ENCODE data around the gene BAK1. TPM values are rescaled to one million over a fixed set of nuclear protein-coding genes. Genes with fewer than 3 reads are reported as not detected.

The BAK1 gene
- total RNA-seq, 1 donor from 2014 or later: 23.9 TPM

DNA sequence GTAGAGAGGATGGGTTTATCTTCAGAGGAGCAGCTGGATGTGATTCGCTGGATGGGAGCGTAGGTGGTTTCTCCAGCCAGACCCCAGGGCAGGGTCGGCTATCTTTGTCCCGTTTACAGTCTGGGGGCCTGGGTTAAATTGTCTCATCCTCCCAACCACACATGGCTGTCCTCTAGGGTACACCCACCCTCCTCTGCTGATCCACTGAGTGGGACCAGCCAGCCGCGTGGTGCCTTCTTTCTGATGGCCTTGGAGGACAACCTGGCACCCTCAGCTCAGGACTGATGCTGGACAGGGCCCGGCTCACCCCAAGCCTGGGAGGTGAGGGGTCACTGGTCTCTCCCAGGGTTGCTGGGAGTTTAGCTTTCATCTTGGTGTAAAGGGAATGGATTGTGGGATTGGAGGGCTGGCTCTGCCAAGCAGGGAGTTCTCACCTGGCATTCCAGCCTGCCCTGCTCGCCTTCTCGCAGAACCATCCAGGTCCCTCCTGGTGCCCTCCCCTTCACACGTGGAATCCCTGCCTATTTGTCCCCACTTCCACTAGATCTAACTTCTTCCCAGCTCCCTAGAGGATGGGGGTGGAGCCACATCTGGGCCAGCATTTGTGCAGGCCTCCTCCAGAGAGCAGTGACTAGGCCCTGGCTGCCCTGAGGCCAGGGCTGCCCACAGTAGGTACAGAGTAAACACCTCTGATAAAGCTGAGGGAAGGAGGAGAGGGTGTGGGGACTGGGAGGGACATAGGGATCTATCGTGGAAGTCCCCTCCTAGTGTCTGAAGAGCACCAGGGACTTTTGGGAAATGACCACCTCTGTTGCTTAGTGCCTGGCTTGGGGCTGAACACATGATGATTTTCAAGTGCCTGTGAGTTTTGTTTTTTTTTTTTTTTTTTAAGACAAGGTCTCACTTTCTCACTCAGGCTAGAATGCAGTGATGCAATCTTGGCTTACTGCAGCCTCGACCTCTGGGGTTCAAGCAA, 42.7 kb upstream of the BAK1 start:
- TF ChIP-seq, protein P1, sequence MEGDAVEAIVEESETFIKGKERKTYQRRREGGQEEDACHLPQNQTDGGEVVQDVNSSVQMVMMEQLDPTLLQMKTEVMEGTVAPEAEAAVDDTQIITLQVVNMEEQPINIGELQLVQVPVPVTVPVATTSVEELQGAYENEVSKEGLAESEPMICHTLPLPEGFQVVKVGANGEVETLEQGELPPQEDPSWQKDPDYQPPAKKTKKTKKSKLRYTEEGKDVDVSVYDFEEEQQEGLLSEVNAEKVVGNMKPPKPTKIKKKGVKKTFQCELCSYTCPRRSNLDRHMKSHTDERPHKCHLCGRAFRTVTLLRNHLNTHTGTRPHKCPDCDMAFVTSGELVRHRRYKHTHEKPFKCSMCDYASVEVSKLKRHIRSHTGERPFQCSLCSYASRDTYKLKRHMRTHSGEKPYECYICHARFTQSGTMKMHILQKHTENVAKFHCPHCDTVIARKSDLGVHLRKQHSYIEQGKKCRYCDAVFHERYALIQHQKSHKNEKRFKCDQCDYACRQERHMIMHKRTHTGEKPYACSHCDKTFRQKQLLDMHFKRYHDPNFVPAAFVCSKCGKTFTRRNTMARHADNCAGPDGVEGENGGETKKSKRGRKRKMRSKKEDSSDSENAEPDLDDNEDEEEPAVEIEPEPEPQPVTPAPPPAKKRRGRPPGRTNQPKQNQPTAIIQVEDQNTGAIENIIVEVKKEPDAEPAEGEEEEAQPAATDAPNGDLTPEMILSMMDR (IDR thresholded peaks at IDR 0.05; ENCODE audit: insufficient read depth, low read length, poor library complexity, severe bottlenecking): no peak
- Histone ChIP-seq H3K4me3 (ENCODE audit: low read depth, low read length) (peak overlapping the region; percentile 93), H3K36me3 (ENCODE audit: control insufficient read depth, insufficient read depth, low read length) (no peaks in the 10 kb centered on the region), H3K27me3 (ENCODE audit: control insufficient read depth, insufficient read depth, low read length) (no peaks in the 10 kb centered on the region)
- no peak for DNase-seq (ENCODE audit: low read depth)

DNA sequence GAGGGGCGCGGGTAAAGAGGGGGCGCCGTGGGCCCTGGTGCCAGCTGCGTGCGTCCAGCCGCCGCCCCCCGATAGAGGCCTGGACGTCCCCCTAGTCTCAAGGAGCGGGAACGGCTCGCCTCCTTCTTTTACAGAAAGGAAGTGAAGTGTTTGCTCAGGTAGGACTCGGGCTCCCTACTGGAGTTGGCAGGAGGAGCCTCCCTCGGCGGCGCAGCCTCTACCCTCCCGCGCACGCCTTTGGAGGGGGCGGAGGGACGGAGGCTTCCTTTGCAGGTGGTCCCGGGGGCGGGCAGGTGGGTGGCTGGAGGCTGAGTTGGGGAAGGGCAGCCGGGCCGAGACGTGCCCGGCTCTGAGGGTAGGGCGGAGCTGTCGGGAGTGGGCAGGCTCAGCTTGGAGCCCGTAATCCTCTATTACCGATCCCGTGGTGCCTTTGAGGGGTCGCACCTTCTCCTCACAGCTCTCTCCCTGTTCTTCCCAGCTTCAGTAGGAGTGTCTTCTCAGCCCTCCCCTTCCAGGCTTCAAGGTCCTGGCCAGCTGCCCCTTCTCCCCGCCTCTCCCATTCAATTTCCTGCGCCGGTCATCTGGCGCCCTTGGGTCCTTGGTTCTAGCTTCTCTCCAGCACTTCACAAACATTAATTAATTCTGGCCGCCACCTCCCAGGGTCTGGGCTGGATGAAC, 41.8 kb upstream of the BAK1 start:
- Histone ChIP-seq H3K36me3 (ENCODE audit: control insufficient read depth, insufficient read depth, low read length) (no peaks in the 10 kb centered on the region), H3K27me3 (ENCODE audit: control insufficient read depth, insufficient read depth, low read length) (no peaks in the 10 kb centered on the region), H3K4me3 (ENCODE audit: low read depth, low read length) (peak overlapping the region; percentile 93)
- DNase-seq (ENCODE audit: low read depth): no peak
- TF ChIP-seq, protein P1 (IDR thresholded peaks at IDR 0.05; ENCODE audit: insufficient read depth, low read length, poor library complexity, severe bottlenecking): no peak

DNA sequence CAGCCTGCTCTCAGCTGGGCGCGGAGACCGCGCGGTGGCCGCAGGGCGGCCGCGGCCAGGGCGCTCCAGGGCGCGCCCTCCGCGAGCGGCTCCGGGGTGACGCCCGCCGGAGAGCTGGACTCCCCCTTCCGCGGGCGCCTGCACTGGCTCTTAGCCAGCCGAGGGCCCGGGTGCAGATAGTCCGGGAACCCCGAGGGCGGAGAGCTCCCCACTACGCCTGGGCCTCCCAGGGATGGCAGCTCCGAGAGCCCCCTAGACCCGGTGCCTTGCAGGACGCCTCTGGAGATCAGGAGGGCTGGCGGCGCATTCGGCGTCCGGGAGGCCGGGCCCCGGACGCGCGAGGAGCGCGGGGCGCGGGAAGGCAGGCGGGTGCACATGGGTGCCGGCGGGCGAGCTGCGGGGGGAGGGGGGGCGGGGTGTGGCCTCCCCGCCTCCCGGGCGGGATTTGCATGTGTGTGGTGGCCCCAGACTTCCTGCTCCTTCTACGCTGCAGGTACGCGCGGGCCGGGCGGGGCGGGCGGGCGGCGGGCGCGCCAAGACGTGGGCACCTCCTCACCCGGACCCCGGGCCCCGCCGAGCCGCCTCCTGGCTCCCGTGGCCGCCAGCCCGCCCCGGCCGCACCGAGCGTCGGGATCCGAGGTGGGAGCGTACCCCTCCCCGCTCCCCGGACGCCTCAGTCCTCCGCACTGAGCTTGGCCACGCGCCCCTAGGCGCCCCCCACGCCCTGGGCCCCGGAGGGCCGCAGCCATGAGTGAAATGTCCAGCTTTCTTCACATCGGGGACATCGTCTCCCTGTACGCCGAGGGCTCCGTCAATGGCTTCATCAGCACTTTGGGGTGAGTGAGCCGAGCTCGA, 41.0 kb upstream of the BAK1 start, which contains the start of gene ITPR3:
ITPR3 (plus strand) TSS at position 467 of the 855 bp plus-strand sequence; CDS start at position 748, 281 bp downstream.
- H3K4me3 ChIP-seq (ENCODE audit: low read depth, low read length): peak within 1 kb of the TSS; percentile 93
- DNase-seq (ENCODE audit: low read depth): no peak
- TF ChIP-seq, protein P1 (IDR thresholded peaks at IDR 0.05; ENCODE audit: insufficient read depth, low read length, poor library complexity, severe bottlenecking): no peak

DNA sequence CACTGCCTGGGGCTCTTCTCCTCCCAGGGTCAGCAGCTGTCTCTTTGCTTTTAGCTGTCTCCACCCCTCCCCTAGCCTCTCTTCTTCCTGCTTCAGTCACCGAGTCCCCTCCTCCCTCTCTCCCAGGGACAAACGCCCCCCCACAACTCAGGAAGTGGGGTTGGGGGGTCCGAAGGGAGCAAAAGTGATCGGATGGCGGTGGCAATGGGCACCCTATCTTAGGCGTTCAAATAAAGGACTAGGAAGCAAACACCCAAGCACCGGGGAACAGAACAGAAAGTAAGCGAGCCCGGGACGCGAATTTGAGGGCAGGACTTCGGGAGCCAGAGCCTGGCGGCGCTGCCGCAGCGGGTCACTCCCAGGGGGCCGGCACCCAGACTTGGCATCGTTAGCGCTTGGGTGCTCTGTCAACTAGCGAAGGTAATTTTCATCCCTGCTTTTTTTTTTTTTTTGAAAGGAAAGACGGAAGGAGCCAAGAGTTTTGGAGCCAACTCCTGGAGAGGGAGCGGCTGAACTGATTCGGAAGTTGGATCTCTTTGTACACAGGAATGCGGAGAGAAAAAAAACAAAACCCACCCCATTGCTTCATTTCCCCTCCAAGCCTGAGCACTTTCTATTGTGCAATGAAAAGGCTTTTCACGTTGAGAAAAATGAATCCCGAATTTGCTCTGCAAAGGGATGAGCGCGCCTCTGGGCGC, 40.2 kb upstream of the BAK1 start:
- TF ChIP-seq, protein P1 (IDR thresholded peaks at IDR 0.05; ENCODE audit: insufficient read depth, low read length, poor library complexity, severe bottlenecking): no peak
- H3K4me3 ChIP-seq (ENCODE audit: low read depth, low read length): peak overlapping the region; percentile 93
- DNase-seq (ENCODE audit: low read depth): no peak
- no peaks in the 10 kb centered on the region for H3K27me3 ChIP-seq (ENCODE audit: control insufficient read depth, insufficient read depth, low read length)
- no peaks in the 10 kb centered on the region for H3K36me3 ChIP-seq (ENCODE audit: control insufficient read depth, insufficient read depth, low read length)

More for the DNA sequence above, 41.0 kb upstream of the BAK1 start, which contains the start of gene ITPR3:
- H3K27me3 ChIP-seq (ENCODE audit: control insufficient read depth, insufficient read depth, low read length): no peaks in the 10 kb centered on the region
- no peaks in the 10 kb centered on the region for H3K36me3 ChIP-seq (ENCODE audit: control insufficient read depth, insufficient read depth, low read length)

Data from kidney epithelial cell (primary cell).